Neural cell (in vitro differentiated cells): ENCODE results near the gene EIF2B5. TPM values are rescaled to one million over a fixed set of nuclear protein-coding genes. Genes with fewer than 3 reads are reported as not detected.

Experiments used
- H2AFZ ChIP-seq: fragments of 200-600, 300-800 bp; sonication (generic), shearing (Covaris generic); 2 replicates; pipeline ENCODE4 v1.6.0; 2014; ENCODE audit warnings: low read depth, mild to moderate bottlenecking, antibody characterized with exemption, low read length, moderate library complexity
- H3F3A ChIP-seq: fragments of 200-600 bp; shearing (Covaris generic); 2 replicates; pipeline ENCODE4 v1.6.1; 2016; ENCODE audit warnings: mild to moderate bottlenecking, moderate library complexity, mixed read lengths, antibody characterized with exemption, low read length; ENCODE audit not compliant: insufficient read depth, poor library complexity, severe bottlenecking
- H3K27ac ChIP-seq: fragments of 200-600, 300-800 bp; sonication (generic), shearing (Covaris generic); 2 replicates; pipeline ENCODE4 v1.5.1; 2014; ENCODE audit warnings: mild to moderate bottlenecking, low read length, moderate library complexity
- H3K27me3 ChIP-seq: fragments of 300-800, 200-600 bp; sonication (generic), shearing (Covaris generic); 2 replicates; pipeline ENCODE4 v1.6.0; 2014; ENCODE audit warnings: mild to moderate bottlenecking, low read depth, low read length, moderate library complexity; ENCODE audit not compliant: insufficient read depth
- H3K36me3 ChIP-seq: fragments of 300-800, 200-600 bp; sonication (generic), shearing (Covaris generic); 2 replicates; pipeline ENCODE4 v1.5.1; 2014; ENCODE audit warnings: mild to moderate bottlenecking, antibody characterized with exemption, low read length, moderate library complexity; ENCODE audit not compliant: insufficient read depth
- H3K4me2 ChIP-seq: fragments of 300-800, 200-600 bp; sonication (generic), shearing (Covaris generic); 2 replicates; pipeline ENCODE4 v1.6.0; 2014; ENCODE audit warnings: mild to moderate bottlenecking, low read length
- H3K4me3 ChIP-seq: fragments of 300-800, 200-600 bp; sonication (generic), shearing (Covaris generic); 2 replicates; pipeline ENCODE4 v1.5.1; 2014; ENCODE audit warnings: mild to moderate bottlenecking, low read length, moderate library complexity
- H3K79me2 ChIP-seq: fragments of 200-600 bp; shearing (Covaris generic); replicated peaks from 2 replicates; pipeline ENCODE4 v1.6.0; 2014; ENCODE audit warnings: mild to moderate bottlenecking, low read length, moderate library complexity; ENCODE audit not compliant: insufficient read depth
- H3K9ac ChIP-seq: fragments of 300-800, 200-600 bp; sonication (generic), shearing (Covaris generic); 2 replicates; pipeline ENCODE4 v1.6.1; 2016; ENCODE audit warnings: mild to moderate bottlenecking, low read length, mixed read lengths
- H3K9me2 ChIP-seq: fragments of 200-600 bp; shearing (Covaris generic); 2 replicates; pipeline ENCODE4 v1.6.1; 2016; ENCODE audit warnings: mild to moderate bottlenecking, low read length, mixed read lengths; ENCODE audit not compliant: insufficient read depth
- H3K9me3 ChIP-seq: fragments of 200-600, 300-800 bp; sonication (generic), shearing (Covaris generic); 2 replicates; pipeline ENCODE4 v1.6.1; 2016; ENCODE audit warnings: mild to moderate bottlenecking, mixed run types, low read length, moderate library complexity, mixed read lengths
- H4K20me1 ChIP-seq: fragments of 200-600 bp; shearing (Covaris generic); 2 replicates; pipeline ENCODE4 v1.6.1; 2016; ENCODE audit warnings: mild to moderate bottlenecking, mixed run types; ENCODE audit not compliant: insufficient read depth
- CTCF ChIP-seq: fragments of 450-650 bp; IDR thresholded peaks from 2 replicates; pipeline ENCODE4 v1.5.1; 2014; ENCODE audit warnings: antibody characterized with exemption, mild to moderate bottlenecking, moderate library complexity; ENCODE audit not compliant: poor library complexity, severe bottlenecking
- EP300 ChIP-seq: fragments of 450-650 bp; conservative IDR thresholded peaks from 2 replicates; pipeline ENCODE4 v1.6.1; 2014; ENCODE audit warnings: antibody characterized with exemption, mild to moderate bottlenecking, moderate library complexity; ENCODE audit not compliant: poor library complexity, severe bottlenecking
- EZH2 ChIP-seq: fragments of 200-600, 300-800 bp; shearing (Covaris generic), sonication (generic); IDR thresholded peaks from 2 replicates; pipeline ENCODE4 v1.6.1; 2014; ENCODE audit warnings: antibody characterized with exemption, low read length, borderline replicate concordance, mild to moderate bottlenecking; ENCODE audit not compliant: insufficient read depth, poor library complexity, severe bottlenecking
- MXI1 ChIP-seq: fragments of 450-650 bp; conservative IDR thresholded peaks from 2 replicates; pipeline ENCODE4 v1.6.1; 2014; ENCODE audit warnings: antibody characterized with exemption, mild to moderate bottlenecking; ENCODE audit not compliant: poor library complexity, severe bottlenecking
- POLR2AphosphoS5 ChIP-seq: IDR thresholded peaks from 2 replicates; pipeline ENCODE4 v1.6.1; 2012
- RAD21 ChIP-seq: fragments of 450-650 bp; conservative IDR thresholded peaks from 2 replicates; pipeline ENCODE4 v1.6.1; 2014; ENCODE audit warnings: antibody characterized with exemption, mild to moderate bottlenecking, moderate library complexity
- REST ChIP-seq: IDR thresholded peaks from 2 replicates; pipeline ENCODE4 v1.6.1; 2012; ENCODE audit warnings: borderline replicate concordance
- SMC3 ChIP-seq: fragments of 450-650 bp; conservative IDR thresholded peaks from 2 replicates; pipeline ENCODE4 v1.6.1; 2014; ENCODE audit warnings: antibody characterized with exemption, mild to moderate bottlenecking, moderate library complexity; ENCODE audit not compliant: poor library complexity
- TAF1 ChIP-seq: IDR thresholded peaks from 2 replicates; pipeline ENCODE4 v1.6.1; 2012; ENCODE audit warnings: low read depth
- polyA plus RNA-seq: library from polyadenylated mRNA; depleted of rRNA; stranded (reverse); fragments of >200 nt; gene quantifications from 2 replicates; pipeline ENCODE4 v1.2.3, GENCODE V29; 2014
- small RNA-seq, 3 experiments: library from RNA; depleted of rRNA; stranded (forward); fragments of <200 nt; gene quantifications; one replicate each; pipeline ENCODE3, GENCODE V24; 2012

Gene EIF2B5
- polyA plus RNA-seq, 1 donor from 2014 or later, result 112 TPM

- no peaks in the 10 kb centered on the region for H3K9me2 ChIP-seq
- H3K4me2 ChIP-seq, result no peak overlapping the region
- no peak overlapping the region for H2AFZ ChIP-seq
- H3K36me3 ChIP-seq, result no peaks in the 10 kb centered on the region
- H3K9ac ChIP-seq, result no peak overlapping the region
- H3K27ac ChIP-seq, result no peak overlapping the region
- H3K79me2 ChIP-seq, result peaks cover 5% of the 10 kb centered on the region
- TF ChIP-seq RAD21, result no peak
- no peak for TF ChIP-seq SMC3
- no peaks in the 10 kb centered on the region for H3K9me3 ChIP-seq
- H3K4me3 ChIP-seq, result no peak overlapping the region
- H3K27me3 ChIP-seq, result no peaks in the 10 kb centered on the region
- no peaks in the 10 kb centered on the region for H3F3A ChIP-seq
- no peaks in the 10 kb centered on the region for H4K20me1 ChIP-seq
These were observed 57.7 kb downstream of the EIF2B5 start for GRCh38 chr3:184192889-184193288.

- Histone ChIP-seq H3K27me3 (no peaks in the 10 kb centered on the region), H2AFZ (no peak overlapping the region), H3K9me3 (no peaks in the 10 kb centered on the region), H3K27ac (no peak overlapping the region), H3K36me3 (no peaks in the 10 kb centered on the region), H3K4me3 (no peak overlapping the region), H3K9me2 (no peaks in the 10 kb centered on the region), H3F3A (no peaks in the 10 kb centered on the region), H3K9ac (no peak overlapping the region), H3K4me2 (no peak overlapping the region), H3K79me2 (no peaks in the 10 kb centered on the region), H4K20me1 (no peaks in the 10 kb centered on the region)
- TF ChIP-seq REST, result no peak
- TF ChIP-seq MXI1, result no peak
- TF ChIP-seq TAF1, result no peak
- TF ChIP-seq SMC3, result no peak
- no peak for TF ChIP-seq EZH2
- TF ChIP-seq CTCF, result no peak
- no peak for TF ChIP-seq POLR2AphosphoS5
- TF ChIP-seq RAD21, result no peak
- TF ChIP-seq EP300, result no peak
These were observed 58.9 kb downstream of the EIF2B5 start for GRCh38 chr3:184193991-184194539.

Small RNA genes lying within 50 kb of the gene (small RNA-seq; reads per million reads assigned to genes)
- gene RF00019, result 0 to 1.2 (median 0) reads per million in 3 experiments

Other genes with a start within 250 kb of the EIF2B5 start
- 227 and 237 TPM in 2 replicates for gene ABCC5, start 117.5 kb upstream of the EIF2B5 start, polyA plus RNA-seq
- gene HTR3D, start 103.6 kb upstream of the EIF2B5 start, polyA plus RNA-seq, result not detected in 2 replicates
- gene HTR3C, start 82.3 kb upstream of the EIF2B5 start, polyA plus RNA-seq, result not detected in 2 replicates
- gene HTR3E, start 38.3 kb upstream of the EIF2B5 start, polyA plus RNA-seq, result not detected in 2 replicates
- 78.9 and 95.1 TPM in 2 replicates for gene DVL3, start 20.0 kb downstream of the EIF2B5 start, polyA plus RNA-seq
- 551 and 561 TPM in 2 replicates for gene AP2M1, start 39.5 kb downstream of the EIF2B5 start, polyA plus RNA-seq
- 40.3 and 52.6 TPM in 2 replicates for gene ABCF3, start 50.8 kb downstream of the EIF2B5 start, polyA plus RNA-seq
- 0.33 and 0.34 TPM in 2 replicates for gene VWA5B2, start 94.2 kb downstream of the EIF2B5 start, polyA plus RNA-seq
- 10.8 and 13.5 TPM in 2 replicates for gene ALG3, start 113.6 kb downstream of the EIF2B5 start, polyA plus RNA-seq
- gene EEF1AKMT4, start 114.3 kb downstream of the EIF2B5 start, polyA plus RNA-seq, result 1.6 and 1.8 TPM in 2 replicates
- 2.8 and 5.7 TPM in 2 replicates for gene CAMK2N2, start 126.2 kb downstream of the EIF2B5 start, polyA plus RNA-seq
- 0.22 and 0.42 TPM in 2 replicates for gene ECE2, start 140.7 kb downstream of the EIF2B5 start, polyA plus RNA-seq
- gene PSMD2, start 163.9 kb downstream of the EIF2B5 start, polyA plus RNA-seq, result 319 and 363 TPM in 2 replicates
- gene EIF4G1, start 179.2 kb downstream of the EIF2B5 start, polyA plus RNA-seq, result 66.9 and 80.0 TPM in 2 replicates
- 141 and 154 TPM in 2 replicates for gene FAM131A, start 202.2 kb downstream of the EIF2B5 start, polyA plus RNA-seq
- gene CLCN2, start 226.2 kb downstream of the EIF2B5 start, polyA plus RNA-seq, result 13.4 and 14.0 TPM in 2 replicates
- gene POLR2H, start 226.4 kb downstream of the EIF2B5 start, polyA plus RNA-seq, result 155 and 185 TPM in 2 replicates
- 0.18 and 0.59 TPM in 2 replicates for gene THPO, start 242.8 kb downstream of the EIF2B5 start, polyA plus RNA-seq
- 2.9 and 4.8 TPM in 2 replicates for gene CHRD, start 244.7 kb downstream of the EIF2B5 start, polyA plus RNA-seq